ENCODE results near the gene FFAR1.
"Not testable (repeated sequence)": the region's sequence is repeated elsewhere in the genome, so short reads cannot be mapped to it uniquely, and the experiment has no call there.

FFAR1 gene

DNA sequence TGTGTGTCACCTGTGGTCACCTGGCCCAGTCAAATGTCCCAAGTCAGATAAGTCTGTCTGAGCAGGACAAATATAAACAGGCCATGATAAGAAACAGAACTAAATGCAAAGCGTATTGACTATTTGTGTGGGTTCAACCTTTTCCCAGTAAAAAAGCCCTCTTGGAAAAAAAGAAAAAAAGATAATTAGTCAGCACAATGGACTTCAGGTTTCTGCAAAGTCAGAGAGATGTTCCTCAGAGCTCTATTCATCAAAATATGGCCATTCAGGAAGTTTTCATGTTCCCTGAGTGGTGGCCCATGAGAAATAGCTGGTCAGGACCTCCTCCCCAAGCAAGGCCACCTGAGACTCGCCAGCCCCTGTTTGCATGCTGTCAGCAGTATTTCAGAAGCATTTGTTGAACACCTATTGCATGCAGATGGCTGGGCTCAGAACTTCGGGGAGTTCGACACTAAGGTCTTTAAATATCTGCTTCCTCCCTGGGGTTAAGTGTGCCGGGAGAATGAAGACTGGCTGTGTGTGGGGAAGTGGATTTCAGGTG lies 13.2 kb downstream of the FFAR1 start:
- DNase-seq (ENCODE audit: low read depth in 2 of 2), result no peak

DNA sequence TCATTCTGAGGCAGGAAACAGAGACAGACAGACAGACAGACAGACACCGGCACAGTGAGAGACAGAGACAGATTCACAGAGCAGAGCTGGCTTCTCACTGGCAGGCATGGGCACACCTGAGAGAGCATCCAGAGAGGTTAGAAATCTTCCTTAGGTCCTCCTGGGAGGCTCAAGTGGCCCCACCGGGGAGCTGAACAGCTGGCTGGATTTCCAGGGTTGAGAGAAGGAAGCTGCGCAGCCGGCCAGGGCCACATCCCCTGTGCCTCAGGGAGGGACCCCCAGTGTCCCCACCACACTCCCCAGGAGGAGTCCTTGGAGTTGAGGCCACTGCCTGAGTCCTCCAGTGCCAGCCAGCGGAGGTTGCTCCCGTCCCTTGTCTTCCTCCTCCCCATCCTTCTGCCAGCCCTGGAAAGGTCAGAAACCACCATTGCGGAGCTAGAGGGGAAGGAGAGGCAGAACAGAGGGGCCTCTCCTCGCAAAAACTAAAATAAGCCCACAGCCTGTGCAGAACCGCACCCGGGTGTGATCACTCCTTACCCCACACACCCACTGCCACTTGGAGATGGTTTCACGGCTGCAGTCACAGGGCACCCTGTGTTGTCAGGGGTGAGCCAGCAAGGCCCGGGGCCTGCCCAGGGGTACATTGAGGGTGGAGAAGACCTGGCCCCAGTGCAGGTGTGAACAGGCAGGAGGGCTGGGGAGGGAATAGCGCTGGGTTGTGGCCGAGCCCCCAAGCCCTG lies 14.7 kb downstream of the FFAR1 start:
- DNase-seq (ENCODE audit: low read depth in 2 of 2), result no peak

DNA sequence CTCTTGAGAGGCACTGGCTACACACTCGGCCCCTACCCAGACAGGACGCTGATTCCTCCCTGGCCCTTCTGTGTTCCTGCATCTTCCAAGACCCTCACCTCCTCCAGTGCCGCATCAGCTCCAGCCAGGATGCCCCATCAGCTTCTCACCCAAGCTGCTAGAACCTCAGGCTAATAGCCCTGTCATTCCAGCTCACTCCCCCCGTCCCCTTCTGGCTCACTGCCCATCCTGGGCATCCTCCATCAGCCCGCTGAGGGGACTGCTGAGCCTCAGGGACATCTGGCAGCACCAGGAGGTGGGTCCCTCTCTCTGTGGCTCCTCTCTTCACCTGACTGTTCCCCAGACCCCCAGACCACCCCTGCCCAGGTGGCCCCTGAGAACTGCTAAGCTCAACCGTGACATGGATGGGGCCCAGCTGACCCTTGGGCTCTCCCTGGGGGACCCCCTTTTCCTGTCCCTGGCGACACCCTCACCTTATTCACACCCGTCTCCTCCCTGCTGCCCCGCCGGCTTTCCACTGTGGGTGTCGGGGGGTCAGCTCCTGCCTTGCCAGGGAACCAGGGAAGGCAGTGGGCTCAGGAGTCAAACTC lies 15.4 kb downstream of the FFAR1 start:
- no peak for DNase-seq (ENCODE audit: low read depth in 2 of 2)

DNA sequence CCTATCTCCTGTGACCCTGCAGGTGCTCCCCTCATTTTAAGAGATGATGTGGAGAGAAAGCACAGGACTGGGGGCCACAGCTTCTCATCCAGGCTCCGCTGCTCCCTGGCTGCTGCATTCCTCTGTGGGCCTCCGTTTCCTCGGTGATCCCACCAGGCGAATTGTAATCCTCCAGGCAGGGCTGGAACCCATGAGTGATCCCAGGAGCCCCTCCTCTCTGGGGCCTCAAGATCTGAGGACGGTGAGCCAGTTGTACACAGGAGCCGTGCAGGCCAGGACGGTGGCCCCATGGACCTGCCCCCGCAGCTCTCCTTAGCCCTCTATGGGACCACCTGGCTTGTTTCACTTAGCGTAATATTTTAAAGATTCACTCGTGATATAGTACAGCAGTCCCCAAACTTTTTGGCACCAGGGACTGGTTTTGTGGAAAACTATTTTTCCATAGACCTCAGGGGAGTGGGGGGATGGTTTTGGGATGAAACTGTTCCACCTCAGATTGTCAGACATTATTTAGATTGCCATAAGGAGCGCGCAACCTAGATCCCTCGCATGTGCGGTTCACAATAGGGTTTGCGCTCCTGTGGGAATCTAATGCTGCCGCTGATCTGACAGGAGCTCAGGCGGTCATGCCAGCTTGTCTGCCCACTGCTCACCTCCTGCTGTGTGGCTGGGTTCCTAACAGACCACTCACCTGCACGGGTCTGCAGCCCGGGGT lies 16.2 kb downstream of the FFAR1 start:
- no peak for DNase-seq (ENCODE audit: low read depth in 2 of 2)

DNA sequence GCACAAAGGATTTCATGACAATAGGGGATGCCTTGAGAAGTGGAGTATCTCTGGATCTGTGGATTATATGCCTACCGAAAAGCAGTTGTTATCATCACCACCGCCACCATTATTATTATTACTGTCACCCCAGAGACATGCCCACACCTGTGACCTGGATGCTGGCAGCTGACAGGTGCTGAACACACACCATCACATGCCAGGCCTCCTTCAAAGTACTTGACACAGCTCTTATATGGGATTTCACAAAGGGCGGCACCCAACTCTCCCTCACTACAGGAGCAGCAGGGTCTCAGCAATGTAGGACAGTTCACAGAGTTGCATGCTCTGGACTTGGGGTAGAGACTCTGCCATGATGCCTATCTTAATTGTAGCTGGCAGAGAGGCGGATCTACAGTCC lies 17.6 kb downstream of the FFAR1 start:
- no peak for DNase-seq (ENCODE audit: low read depth in 2 of 2)

DNA sequence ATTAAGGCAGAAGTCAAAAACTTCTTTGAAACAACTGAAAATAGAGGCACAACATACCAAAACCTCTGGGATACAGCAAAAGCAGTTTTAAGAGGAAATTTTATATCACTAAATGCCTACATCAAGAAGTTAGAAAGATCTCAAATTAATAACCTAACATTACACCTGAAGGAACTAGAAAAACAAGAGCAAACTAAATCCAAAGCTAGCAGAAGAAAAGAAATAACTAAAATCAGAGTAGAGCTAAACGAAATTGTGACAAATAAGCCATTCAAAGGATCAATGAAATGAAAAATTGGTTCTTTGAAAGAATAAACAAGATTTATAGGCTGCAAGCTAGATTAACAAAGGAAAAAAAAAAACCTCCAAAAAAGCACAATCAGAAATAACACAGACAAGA lies 20.7 kb downstream of the FFAR1 start:
- DNase-seq (ENCODE audit: low read depth in 2 of 2), result no peak

- no peak for DNase-seq (ENCODE audit: low read depth in 2 of 2)
These were observed 21.8 kb downstream of the FFAR1 start for GRCh38 chr19:35369522-35369921.

DNA sequence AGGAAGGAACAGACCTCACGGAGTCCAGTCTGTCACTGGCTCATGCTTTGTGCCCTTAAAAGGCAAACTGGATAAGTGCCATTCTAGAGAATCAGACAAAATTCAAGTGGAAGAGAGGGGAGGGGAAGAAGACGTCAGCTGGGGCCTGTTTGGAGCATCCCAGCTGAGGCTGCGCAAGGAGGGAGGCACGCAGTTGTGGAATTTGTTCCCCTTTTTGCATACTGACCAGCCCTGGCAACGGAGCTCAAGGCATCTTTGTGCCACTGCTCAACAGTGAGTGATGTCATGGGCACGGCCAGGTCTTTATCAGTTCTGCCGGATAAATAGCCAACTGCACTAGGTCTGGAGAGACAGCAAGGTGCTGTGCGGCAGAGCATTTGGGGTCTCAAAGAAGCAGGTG lies 23.0 kb downstream of the FFAR1 start, which contains the start of gene GPR42:
Gene GPR42 (plus strand): TSS at position 347 of the 400 bp plus-strand sequence. CDS start 292 bp downstream, outside the sequence.
- no peak for DNase-seq (ENCODE audit: low read depth in 2 of 2)

GRCh38 chr19:35373492-35373891 lies 25.8 kb downstream of the FFAR1 start:
- DNase-seq (ENCODE audit: low read depth in 2 of 2), result no peak

- DNase-seq (ENCODE audit: low read depth in 2 of 2), result not testable (repeated sequence)
These were observed 26.3 kb downstream of the FFAR1 start for GRCh38 chr19:35374031-35374430.

DNA sequence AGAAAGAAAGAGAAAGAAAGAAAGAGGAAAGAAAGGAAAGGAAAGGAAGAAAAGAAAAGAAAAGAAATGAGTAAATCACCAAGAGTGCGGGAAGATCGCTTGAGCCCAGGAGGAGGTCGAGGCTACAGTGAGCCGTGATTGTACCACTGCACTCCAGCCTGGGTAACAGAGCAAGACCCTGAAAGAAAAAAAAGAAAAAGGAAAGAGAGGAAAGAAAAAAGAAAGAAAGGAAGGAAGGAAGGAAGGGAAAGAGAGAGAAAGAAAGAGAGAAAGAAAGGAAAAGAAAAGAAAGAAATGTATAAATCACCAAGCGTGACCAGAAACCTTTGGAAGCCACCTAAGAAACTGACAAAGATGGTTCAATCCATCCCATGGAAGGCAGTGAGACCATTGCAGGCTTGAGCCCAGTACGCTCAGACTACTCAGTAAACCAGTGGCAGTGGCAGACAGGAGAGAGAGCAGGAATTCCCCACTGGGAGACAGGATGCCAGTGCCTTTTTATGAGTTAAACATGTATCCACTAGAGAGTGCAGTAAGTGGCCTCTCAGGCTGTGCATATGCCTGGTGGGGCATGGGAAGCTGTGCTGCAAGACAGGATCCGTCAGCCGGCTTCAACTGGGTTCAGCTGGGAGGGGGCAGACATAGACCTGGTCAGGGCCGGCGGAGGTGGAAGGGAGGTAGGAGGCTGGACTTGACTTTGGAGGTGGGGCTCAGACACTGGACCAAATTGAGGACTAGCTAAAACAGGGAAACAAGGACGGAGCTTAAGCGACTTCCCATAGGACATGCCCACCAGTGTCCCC lies 28.0 kb downstream of the FFAR1 start:
- DNase-seq (ENCODE audit: low read depth in 2 of 2), result no peak

GRCh38 chr19:35377656-35378055 lies 30.0 kb downstream of the FFAR1 start:
- DNase-seq (ENCODE audit: low read depth in 2 of 2), result no peak

DNA sequence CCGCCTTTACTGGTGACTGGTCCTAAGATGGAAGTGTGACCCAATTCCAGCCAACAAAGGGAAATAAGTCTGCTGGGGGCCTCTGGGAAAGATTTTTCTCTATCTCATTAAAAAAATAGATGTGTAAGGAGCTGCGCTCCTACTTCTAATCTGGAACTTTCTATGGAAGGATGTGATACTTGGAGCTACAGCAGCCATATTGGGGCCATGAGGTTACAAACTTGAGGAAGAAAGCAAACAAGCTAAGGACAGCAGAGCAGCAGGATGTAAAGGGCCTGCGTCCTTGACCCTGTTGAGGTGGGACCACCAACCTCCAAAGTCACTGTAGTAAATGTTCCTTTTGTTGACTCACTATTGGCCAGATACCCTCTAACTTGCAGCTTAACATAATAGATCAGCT lies 30.7 kb downstream of the FFAR1 start:
- no peak for DNase-seq (ENCODE audit: low read depth in 2 of 2)

GRCh38 chr19:35379545-35379944 lies 31.8 kb downstream of the FFAR1 start:
- not testable (repeated sequence) for DNase-seq (ENCODE audit: low read depth in 2 of 2)

- DNase-seq (ENCODE audit: low read depth in 2 of 2), result no peak
These were observed 32.3 kb downstream of the FFAR1 start for GRCh38 chr19:35379992-35380391.

- no peak for DNase-seq (ENCODE audit: low read depth in 2 of 2)
These were observed 32.9 kb downstream of the FFAR1 start for GRCh38 chr19:35380450-35381124.

DNA sequence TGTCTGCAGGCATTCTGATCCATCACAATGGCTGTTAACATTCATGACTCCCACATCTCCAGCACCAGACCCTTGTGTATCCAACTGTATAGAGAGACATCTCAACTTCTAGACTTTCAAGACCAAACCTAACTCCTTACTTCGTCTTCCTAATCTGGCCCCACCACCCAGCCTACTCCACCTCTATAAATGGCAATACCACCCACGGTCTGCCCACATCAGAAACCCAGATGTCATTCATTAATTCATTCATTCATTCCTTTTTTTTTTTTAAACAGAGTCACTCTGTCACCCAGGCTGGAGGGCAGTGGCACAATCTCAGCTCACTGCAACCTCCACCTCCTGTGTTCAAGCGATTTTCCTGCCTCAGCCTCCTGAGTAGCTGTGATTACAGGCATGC lies 33.6 kb downstream of the FFAR1 start:
- no peak for DNase-seq (ENCODE audit: low read depth in 2 of 2)

DNA sequence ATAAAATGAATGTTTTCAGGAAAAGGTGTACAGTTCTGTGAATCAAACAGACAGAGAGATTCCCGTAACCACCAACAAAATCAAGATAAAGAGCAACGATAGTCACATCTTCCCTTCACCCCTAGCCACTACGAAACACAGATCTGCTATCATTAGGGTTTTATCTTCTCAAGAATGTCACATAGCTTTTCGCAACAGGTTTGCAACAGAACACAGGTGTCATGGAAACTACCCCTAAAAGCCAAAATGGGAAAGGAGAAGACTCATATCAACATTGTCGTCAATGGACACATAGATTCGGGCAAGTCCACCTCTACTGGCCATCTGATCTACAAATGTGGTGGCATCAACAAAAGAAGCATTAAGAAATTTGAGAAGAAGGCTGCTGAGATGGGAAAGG lies 34.2 kb downstream of the FFAR1 start:
- DNase-seq (ENCODE audit: low read depth in 2 of 2), result no peak

DNA sequence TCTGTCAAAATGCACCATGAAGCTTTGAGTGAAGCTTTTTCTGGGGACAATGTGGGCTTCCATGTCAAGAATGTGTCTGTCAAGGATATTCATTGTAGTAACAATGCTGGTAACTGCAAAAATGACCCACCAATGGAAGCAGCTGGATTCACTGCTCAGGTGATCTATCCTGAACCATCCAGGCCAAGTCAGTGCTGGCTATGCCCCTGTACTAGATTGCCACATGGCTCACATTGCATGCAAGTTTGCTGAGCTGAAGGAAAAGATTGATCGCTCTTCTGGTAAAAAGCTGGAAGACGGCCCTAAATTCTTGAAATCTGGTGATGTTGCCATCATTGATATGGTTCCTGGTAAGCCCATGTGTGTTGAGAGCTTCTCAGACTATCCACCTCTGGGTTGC lies 35.8 kb downstream of the FFAR1 start:
- DNase-seq (ENCODE audit: low read depth in 2 of 2), result no peak

DNA sequence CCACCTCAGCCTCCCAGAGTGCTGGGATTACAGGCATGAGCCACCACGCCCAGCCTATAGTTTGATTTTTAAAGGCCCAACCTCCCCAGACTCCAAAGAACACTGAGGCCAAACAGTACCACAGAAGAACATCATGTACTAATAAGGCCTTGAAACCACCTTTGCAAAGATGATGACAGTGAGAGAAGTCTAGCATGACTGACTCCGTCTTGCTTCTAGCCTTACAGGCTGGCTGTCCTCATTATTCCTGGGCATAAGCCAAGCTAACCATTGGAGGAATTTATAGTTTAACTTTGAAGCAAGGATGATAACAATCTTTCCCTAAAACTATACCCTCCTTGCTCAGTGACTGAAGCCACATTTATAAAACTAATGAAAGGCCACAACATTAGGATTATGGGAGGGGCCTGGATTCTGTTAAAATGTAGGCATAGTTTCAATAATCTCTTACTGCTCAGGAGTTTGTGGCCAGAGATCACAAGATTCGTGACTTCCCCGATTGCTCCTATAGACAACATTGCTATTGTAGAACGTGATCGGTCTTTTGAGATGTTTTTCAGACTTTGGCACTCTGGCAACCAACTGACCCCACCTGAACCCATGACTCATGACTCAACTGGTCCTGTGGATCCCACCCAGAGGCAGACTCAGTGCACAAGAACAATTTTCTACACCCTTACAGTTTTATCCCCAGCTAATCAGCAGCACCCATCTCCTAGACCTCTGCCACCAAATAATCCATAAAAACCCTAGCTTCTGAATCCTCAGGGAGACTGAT lies 40.8 kb downstream of the FFAR1 start:
- DNase-seq (ENCODE audit: low read depth in 2 of 2), result no peak
